K562 (cell line): ENCODE measurements around the gene MYL6B. TPM values are rescaled to one million over a fixed set of nuclear protein-coding genes. Genes with fewer than 3 reads are reported as not detected.

Source experiments
- BHLHE40 ChIP-seq: IDR thresholded peaks from 2 replicates; pipeline ENCODE4 v1.6.1; 2011; ENCODE audit warnings: low read length, improper control_type of control experiment
- C11orf30 ChIP-seq: fragments of 450-650 bp; IDR thresholded peaks from 2 replicates; pipeline ENCODE4 v1.6.1; 2016; ENCODE audit warnings: low read depth, mild to moderate bottlenecking
- CBFA2T2 ChIP-seq: fragments of 450-650 bp; conservative IDR thresholded peaks from 2 replicates; pipeline ENCODE4 v1.6.1; 2017; ENCODE audit warnings: mild to moderate bottlenecking
- DPF2 ChIP-seq: fragments of 450-650 bp; IDR thresholded peaks from 2 replicates; pipeline ENCODE4 v1.6.1; 2016
- E4F1 ChIP-seq: fragments of 250-450 bp; sonication (Bioruptor Pico); IDR thresholded peaks from 2 replicates; pipeline ENCODE4 v1.5.0; 2021; ENCODE audit warnings: mild to moderate bottlenecking, borderline replicate concordance
- ETV1 ChIP-seq: fragments of 450-650 bp; conservative IDR thresholded peaks from 2 replicates; pipeline ENCODE4 v1.6.1; 2016; ENCODE audit warnings: missing genetic modification characterization, control low read depth, low read depth, missing compliant biosample characterization
- GABPA ChIP-seq: fragments of 200-800 bp; sonication (Bioruptor generic); conservative IDR thresholded peaks from 2 replicates; pipeline ENCODE4 v1.6.1; 2016; ENCODE audit warnings: low read depth, missing genetic modification characterization, missing compliant biosample characterization
- HDAC8 ChIP-seq: fragments of 450-650 bp; IDR thresholded peaks from 2 replicates; pipeline ENCODE4 v1.6.1; 2016; ENCODE audit warnings: mild to moderate bottlenecking, missing genetic modification characterization, moderate library complexity, missing compliant biosample characterization
- MYC ChIP-seq, 2 experiments: fragments of 250-450 bp in 1 of 2; sonication (Bioruptor Pico) in 1 of 2; IDR thresholded peaks; 2 replicates each; pipeline versions ENCODE4 v1.5.1 to v1.6.1; 2012 to 2021; ENCODE audit warnings: low read depth in 2 of 2, borderline replicate concordance in 1 of 2, improper control_type of control experiment in 1 of 2, low read length in 1 of 2, mild to moderate bottlenecking in 1 of 2, moderate library complexity in 1 of 2
- NCOA1 ChIP-seq: fragments of 450-650 bp; IDR thresholded peaks from 2 replicates; pipeline ENCODE4 v1.6.1; 2016; ENCODE audit warnings: low read depth
- POLR2B ChIP-seq: fragments of 450-650 bp; IDR thresholded peaks from 2 replicates; pipeline ENCODE4 v1.6.1; 2018; ENCODE audit warnings: low read depth; ENCODE audit not compliant: partially characterized antibody
- POLR2G ChIP-seq: fragments of 200-400 bp; formaldehyde crosslinking; IDR thresholded peaks from 2 replicates; pipeline ENCODE4 v1.6.1; 2017; ENCODE audit warnings: low read depth, mild to moderate bottlenecking, antibody characterized with exemption, low read length, moderate library complexity
- PYGO2 ChIP-seq: fragments of 450-650 bp; IDR thresholded peaks from 2 replicates; pipeline ENCODE4 v1.6.1; 2016; ENCODE audit warnings: mild to moderate bottlenecking, missing genetic modification characterization, moderate library complexity, missing compliant biosample characterization
- TAL1 ChIP-seq: fragments of 450-650 bp; IDR thresholded peaks from 2 replicates; pipeline ENCODE4 v1.6.1; 2016; ENCODE audit warnings: mild to moderate bottlenecking
- polyA plus RNA-seq, 8 experiments: library from polyadenylated mRNA; depleted of rRNA in 4 of 8; stranded (reverse) in 5 of 8; unstranded in 3 of 8; fragments of >200 nt; fragmentation: Nextera tagmentation in 2 of 8; fragmentation: Illumina TruSeq in 1 of 8; extraction: Ambion mirVana in 2 of 8; extraction: Trizol in 1 of 8; gene quantifications; 2 replicates each; pipeline versions ENCODE4 v1.2.1 to v1.2.3, GENCODE V29; 2011 to 2014; ENCODE audit warnings: inconsistent platforms in 1 of 8, missing spikeins in 1 of 8
- total RNA-seq, 7 experiments: library from RNA; depleted of rRNA in 6 of 7; stranded (reverse); fragments of >200 nt in 6 of 7; fragmentation: Illumina TruSeq in 2 of 7; extraction: Trizol in 2 of 7; gene quantifications; 2 replicates each; pipeline versions ENCODE4 v1.2.1 to v1.2.3, GENCODE V29; 2011 to 2021; ENCODE audit warnings: low replicate concordance in 1 of 7
- TF ChIP-seq, protein P1 (sequence below), 2 experiments: fragments of 450-650 bp; conservative IDR thresholded peaks; 2 replicates each; pipeline ENCODE4 v1.6.1; 2017; ENCODE audit warnings: mild to moderate bottlenecking in 2 of 2, moderate library complexity in 2 of 2
- TF ChIP-seq, protein P2 (sequence below), 2 experiments: IDR thresholded peaks; 2 replicates each; pipeline ENCODE4 v1.6.1; 2011; ENCODE audit warnings: borderline replicate concordance in 1 of 2, control low read depth in 1 of 2, low read depth in 1 of 2, low read length in 1 of 2, mild to moderate bottlenecking in 1 of 2, mixed read lengths in 1 of 2, moderate library complexity in 1 of 2; ENCODE audit not compliant: insufficient read depth in 1 of 2, insufficient read length in 1 of 2, poor library complexity in 1 of 2, severe bottlenecking in 1 of 2; ENCODE audit errors: extremely low read depth in 1 of 2
- TF ChIP-seq, protein P3 (sequence below), 3 experiments: fragments of 200-800 bp in 1 of 3; fragments of 250-450 bp in 1 of 3; fragments of 450-650 bp in 1 of 3; sonication (Bioruptor Pico) in 1 of 3; sonication (Bioruptor generic) in 1 of 3; formaldehyde crosslinking in 1 of 3; IDR thresholded peaks; 2 replicates each; pipeline versions ENCODE4 v1.6.1 to v1.8.0; 2016 to 2022; ENCODE audit warnings: mild to moderate bottlenecking in 2 of 3, missing genetic modification characterization in 2 of 3, missing compliant biosample characterization in 1 of 3, moderate library complexity in 1 of 3

The MYL6B gene
- total and polyA plus RNA-seq, 9 of the 15 experiments (the other 6 are each of a cell fraction or from before 2014, with no cell fraction given), result 42.8 to 77.3 (median 68.6) TPM

- TF ChIP-seq HDAC8 (tag) (no peak), C11orf30 (peak; percentile 37; the same call in 1 of the 2 replicates), POLR2G (peak; percentile 89), GABPA (tag) (peak; percentile 94), BHLHE40 (peak; percentile 93), MYC (IDR thresholded peaks at IDR 0.05; ENCODE audit: low read depth, low read length) (peak; percentile 88), MYC (CRISPR knock-in tag; IDR thresholded peaks at IDR 0.05; ENCODE audit: borderline replicate concordance, low read depth) (no peak), DPF2 (0 out of 2 replicates have a peak, but pooled peaks have one; percentile 32), ETV1 (peak; percentile 94), CBFA2T2 (no peak), PYGO2 (tag) (no peak), E4F1 (CRISPR knock-in tag) (no peak), NCOA1 (no peak), POLR2B (peak; percentile 78), TAL1 (no peak)
- TF ChIP-seq, protein P1, sequence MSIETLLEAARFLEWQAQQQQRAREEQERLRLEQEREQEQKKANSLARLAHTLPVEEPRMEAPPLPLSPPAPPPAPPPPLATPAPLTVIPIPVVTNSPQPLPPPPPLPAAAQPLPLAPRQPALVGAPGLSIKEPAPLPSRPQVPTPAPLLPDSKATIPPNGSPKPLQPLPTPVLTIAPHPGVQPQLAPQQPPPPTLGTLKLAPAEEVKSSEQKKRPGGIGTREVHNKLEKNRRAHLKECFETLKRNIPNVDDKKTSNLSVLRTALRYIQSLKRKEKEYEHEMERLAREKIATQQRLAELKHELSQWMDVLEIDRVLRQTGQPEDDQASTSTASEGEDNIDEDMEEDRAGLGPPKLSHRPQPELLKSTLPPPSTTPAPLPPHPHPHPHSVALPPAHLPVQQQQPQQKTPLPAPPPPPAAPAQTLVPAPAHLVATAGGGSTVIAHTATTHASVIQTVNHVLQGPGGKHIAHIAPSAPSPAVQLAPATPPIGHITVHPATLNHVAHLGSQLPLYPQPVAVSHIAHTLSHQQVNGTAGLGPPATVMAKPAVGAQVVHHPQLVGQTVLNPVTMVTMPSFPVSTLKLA (conservative IDR thresholded peaks at IDR 0.05), result peak; percentile 73 to 82; a peak in 3 of 4 replicates
- TF ChIP-seq, protein P2, sequence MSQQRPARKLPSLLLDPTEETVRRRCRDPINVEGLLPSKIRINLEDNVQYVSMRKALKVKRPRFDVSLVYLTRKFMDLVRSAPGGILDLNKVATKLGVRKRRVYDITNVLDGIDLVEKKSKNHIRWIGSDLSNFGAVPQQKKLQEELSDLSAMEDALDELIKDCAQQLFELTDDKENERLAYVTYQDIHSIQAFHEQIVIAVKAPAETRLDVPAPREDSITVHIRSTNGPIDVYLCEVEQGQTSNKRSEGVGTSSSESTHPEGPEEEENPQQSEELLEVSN (IDR thresholded peaks at IDR 0.05; ENCODE audit: borderline replicate concordance in 1 of 2, extremely low read depth in 1 of 2, insufficient read depth in 1 of 2, insufficient read length in 1 of 2, low read depth in 1 of 2, low read length in 1 of 2, poor library complexity in 1 of 2, severe bottlenecking in 1 of 2), result peak; percentile 12 to 43
- TF ChIP-seq, protein P3, sequence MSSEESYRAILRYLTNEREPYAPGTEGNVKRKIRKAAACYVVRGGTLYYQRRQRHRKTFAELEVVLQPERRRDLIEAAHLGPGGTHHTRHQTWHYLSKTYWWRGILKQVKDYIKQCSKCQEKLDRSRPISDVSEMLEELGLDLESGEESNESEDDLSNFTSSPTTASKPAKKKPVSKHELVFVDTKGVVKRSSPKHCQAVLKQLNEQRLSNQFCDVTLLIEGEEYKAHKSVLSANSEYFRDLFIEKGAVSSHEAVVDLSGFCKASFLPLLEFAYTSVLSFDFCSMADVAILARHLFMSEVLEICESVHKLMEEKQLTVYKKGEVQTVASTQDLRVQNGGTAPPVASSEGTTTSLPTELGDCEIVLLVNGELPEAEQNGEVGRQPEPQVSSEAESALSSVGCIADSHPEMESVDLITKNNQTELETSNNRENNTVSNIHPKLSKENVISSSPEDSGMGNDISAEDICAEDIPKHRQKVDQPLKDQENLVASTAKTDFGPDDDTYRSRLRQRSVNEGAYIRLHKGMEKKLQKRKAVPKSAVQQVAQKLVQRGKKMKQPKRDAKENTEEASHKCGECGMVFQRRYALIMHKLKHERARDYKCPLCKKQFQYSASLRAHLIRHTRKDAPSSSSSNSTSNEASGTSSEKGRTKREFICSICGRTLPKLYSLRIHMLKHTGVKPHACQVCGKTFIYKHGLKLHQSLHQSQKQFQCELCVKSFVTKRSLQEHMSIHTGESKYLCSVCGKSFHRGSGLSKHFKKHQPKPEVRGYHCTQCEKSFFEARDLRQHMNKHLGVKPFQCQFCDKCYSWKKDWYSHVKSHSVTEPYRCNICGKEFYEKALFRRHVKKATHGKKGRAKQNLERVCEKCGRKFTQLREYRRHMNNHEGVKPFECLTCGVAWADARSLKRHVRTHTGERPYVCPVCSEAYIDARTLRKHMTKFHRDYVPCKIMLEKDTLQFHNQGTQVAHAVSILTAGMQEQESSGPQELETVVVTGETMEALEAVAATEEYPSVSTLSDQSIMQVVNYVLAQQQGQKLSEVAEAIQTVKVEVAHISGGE (CRISPR knock-in tag; IDR thresholded peaks at IDR 0.05), result peak in 1 of 3 experiments; percentile 65; a peak in 2 of 6 replicates
Observed at GRCh38 chr12:56152132-56152755, at the start of gene MYL6B (continued).
